ENCODE data around the gene MAGEA9. TPM values are rescaled to one million over a fixed set of nuclear protein-coding genes. Genes with fewer than 3 reads are reported as not detected.
"Not testable (repeated sequence)": the region's sequence is repeated elsewhere in the genome, so short reads cannot be mapped to it uniquely, and the experiment has no call there.

Gene MAGEA9
- polyA plus RNA-seq, 1 donor: not detected

DNA sequence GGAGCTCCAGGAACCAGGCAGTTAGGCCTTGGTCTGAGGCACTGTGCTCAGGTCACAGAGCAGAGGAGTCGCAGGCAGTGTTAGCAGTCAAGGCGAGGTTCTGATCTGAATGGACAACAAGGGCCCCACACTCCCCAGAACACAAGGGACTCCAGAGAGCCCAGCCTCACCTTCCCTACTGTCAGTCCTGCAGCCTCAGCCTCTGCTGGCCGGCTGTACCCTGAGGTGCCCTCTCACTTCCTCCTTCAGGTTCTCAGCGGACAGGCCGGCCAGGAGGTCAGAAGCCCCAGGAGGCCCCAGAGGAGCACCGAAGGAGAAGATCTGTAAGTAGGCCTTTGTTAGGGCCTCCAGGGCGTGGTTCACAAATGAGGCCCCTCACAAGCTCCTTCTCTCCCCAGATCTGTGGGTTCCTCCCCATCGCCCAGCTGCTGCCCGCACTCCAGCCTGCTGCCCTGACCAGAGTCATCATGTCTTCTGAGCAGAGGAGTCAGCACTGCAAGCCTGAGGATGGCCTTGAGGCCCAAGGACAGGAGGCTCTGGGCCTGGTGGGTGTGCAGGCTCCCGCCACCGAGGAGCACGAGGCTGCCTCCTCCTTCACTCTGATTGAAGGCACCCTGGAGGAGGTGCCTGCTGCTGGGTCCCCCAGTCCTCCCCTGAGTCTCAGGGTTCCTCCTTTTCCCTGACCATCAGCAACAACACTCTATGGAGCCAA, 26.2 kb downstream of the MAGEA9 start:
- DNase-seq: no peak
- H3K27me3 ChIP-seq (ENCODE audit: control insufficient read depth, insufficient read depth, low read length): peaks cover 4% of the 10 kb centered on the region
- no peak overlapping the region for H3K4me3 ChIP-seq (ENCODE audit: low read length)
- no peaks in the 10 kb centered on the region for H3K36me3 ChIP-seq (ENCODE audit: control insufficient read depth, insufficient read depth, low read length)
- no peaks in the 10 kb centered on the region for H3K9me3 ChIP-seq (ENCODE audit: control insufficient read depth, low read depth, low read length)
- no peak overlapping the region for H3K27ac ChIP-seq (ENCODE audit: low read length)
- no peaks in the 10 kb centered on the region for H3K4me1 ChIP-seq (ENCODE audit: control insufficient read depth, insufficient read depth, low read length)
- WGBS (ENCODE audit: insufficient coverage, low lambda C conversion rate): no CpG with 5 or more reads among the region's 12 CpGs

DNA sequence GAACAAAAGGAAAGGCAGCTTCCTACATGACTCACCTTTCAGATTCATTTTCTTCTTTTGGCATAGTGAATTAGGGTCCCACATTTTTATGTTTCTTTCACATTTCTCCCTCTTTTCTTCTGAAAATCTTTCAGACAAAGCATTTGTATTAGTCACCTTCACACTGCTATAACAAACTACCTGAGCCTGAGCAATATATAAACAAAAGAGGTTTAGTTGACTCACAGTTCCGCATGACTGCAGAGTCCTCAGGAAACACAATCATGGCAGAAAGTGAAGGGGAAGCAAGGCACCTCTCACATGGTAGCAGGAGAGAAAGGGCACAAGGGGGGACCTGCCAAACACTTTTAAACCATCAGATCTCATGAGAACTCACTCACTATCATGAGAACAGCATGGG, 36.9 kb downstream of the MAGEA9 start:
- DNase-seq: no peak
- no CpG with 5 or more reads among the region's 1 CpG for WGBS (ENCODE audit: insufficient coverage, low lambda C conversion rate)

DNA sequence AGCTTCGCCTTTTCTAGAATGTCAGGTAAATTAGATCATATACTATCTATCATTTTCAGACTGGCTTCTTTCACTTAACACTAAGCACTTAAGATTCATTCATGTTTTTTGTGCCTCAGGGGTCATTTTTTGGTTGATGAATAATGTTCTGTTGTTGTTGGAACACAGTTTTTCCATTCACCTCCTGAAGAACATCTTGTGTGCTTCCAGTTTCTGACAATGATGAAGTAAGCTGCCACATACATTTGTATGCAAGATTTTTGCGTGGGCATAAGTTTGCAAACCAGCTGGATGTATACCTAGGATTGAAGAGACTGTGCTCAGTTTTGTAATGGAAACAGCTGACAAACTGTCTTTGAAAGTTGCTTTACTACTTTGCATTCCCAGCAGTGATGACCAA, 37.6 kb downstream of the MAGEA9 start:
- no CpG with 5 or more reads among the region's 2 CpGs for WGBS (ENCODE audit: insufficient coverage, low lambda C conversion rate)
- Histone ChIP-seq H3K27me3 (ENCODE audit: control insufficient read depth, insufficient read depth, low read length) (no peaks in the 10 kb centered on the region), H3K27ac (ENCODE audit: low read length) (no peak overlapping the region), H3K36me3 (ENCODE audit: control insufficient read depth, insufficient read depth, low read length) (no peaks in the 10 kb centered on the region), H3K4me3 (ENCODE audit: low read length) (no peak overlapping the region), H3K4me1 (ENCODE audit: control insufficient read depth, insufficient read depth, low read length) (no peaks in the 10 kb centered on the region), H3K9me3 (ENCODE audit: control insufficient read depth, low read depth, low read length) (no peaks in the 10 kb centered on the region)
- DNase-seq: no peak

More for the DNA sequence above, 36.9 kb downstream of the MAGEA9 start:
- no peak overlapping the region for H3K4me3 ChIP-seq (ENCODE audit: low read length)
- H3K36me3 ChIP-seq (ENCODE audit: control insufficient read depth, insufficient read depth, low read length): no peaks in the 10 kb centered on the region
- no peaks in the 10 kb centered on the region for H3K4me1 ChIP-seq (ENCODE audit: control insufficient read depth, insufficient read depth, low read length)
- no peaks in the 10 kb centered on the region for H3K9me3 ChIP-seq (ENCODE audit: control insufficient read depth, low read depth, low read length)
- H3K27ac ChIP-seq (ENCODE audit: low read length): no peak overlapping the region
- no peaks in the 10 kb centered on the region for H3K27me3 ChIP-seq (ENCODE audit: control insufficient read depth, insufficient read depth, low read length)

DNA sequence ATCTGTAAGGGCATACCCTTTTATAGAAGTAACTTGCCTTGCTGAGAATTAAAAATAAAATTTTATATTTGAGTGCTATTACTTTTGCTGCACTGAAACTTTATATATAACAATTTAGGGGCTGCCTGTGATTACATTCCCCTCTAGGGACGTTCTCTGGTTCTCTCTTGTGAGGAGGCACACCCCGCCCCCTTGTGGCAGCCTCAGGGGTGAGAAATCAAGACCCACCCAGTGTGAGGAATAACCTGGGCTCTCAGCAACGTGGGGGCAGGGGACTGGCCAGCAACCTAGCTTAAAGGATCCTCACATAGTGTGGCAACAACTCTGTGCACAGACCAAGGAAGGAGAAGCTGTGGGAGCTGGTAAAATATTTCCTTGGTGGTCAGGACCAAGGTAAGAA, 43.7 kb downstream of the MAGEA9 start:
- H3K9me3 ChIP-seq (ENCODE audit: control insufficient read depth, low read depth, low read length): no peaks in the 10 kb centered on the region
- H3K27ac ChIP-seq (ENCODE audit: low read length): no peak overlapping the region
- no peaks in the 10 kb centered on the region for H3K36me3 ChIP-seq (ENCODE audit: control insufficient read depth, insufficient read depth, low read length)
- no peaks in the 10 kb centered on the region for H3K4me1 ChIP-seq (ENCODE audit: control insufficient read depth, insufficient read depth, low read length)
- DNase-seq: no peak
- H3K27me3 ChIP-seq (ENCODE audit: control insufficient read depth, insufficient read depth, low read length): no peaks in the 10 kb centered on the region
- H3K4me3 ChIP-seq (ENCODE audit: low read length): no peak overlapping the region
- WGBS (ENCODE audit: insufficient coverage, low lambda C conversion rate): no CpG with 5 or more reads among the region's 3 CpGs

DNA sequence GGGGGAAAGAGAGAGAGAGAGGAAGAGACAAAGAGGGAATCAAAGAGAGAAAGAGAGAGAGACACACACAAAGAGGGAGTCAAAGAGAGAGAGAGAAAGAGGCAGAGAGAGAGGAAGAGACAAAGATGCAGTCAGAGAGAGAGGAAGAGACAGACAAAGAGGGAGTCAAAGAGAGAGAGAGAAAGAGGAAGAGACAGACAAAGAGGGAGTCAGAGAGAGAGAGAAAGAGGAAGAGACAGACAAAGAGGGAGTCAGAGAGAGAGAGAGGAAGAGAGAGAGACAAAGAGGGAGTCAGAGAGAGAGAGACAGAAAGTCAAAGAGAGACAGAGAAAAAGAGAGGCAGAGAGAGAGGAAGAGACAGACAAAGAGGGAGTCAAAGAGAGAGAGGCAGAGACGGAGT, 45.5 kb downstream of the MAGEA9 start:
- 100% methylated on average over 1 of the region's 1 CpG for WGBS (ENCODE audit: insufficient coverage, low lambda C conversion rate)
- no peaks in the 10 kb centered on the region for H3K9me3 ChIP-seq (ENCODE audit: control insufficient read depth, low read depth, low read length)
- no peaks in the 10 kb centered on the region for H3K4me1 ChIP-seq (ENCODE audit: control insufficient read depth, insufficient read depth, low read length)
- no peak overlapping the region for H3K27ac ChIP-seq (ENCODE audit: low read length)
- no peaks in the 10 kb centered on the region for H3K27me3 ChIP-seq (ENCODE audit: control insufficient read depth, insufficient read depth, low read length)
- no peak overlapping the region for H3K4me3 ChIP-seq (ENCODE audit: low read length)
- no peak for DNase-seq
- no peaks in the 10 kb centered on the region for H3K36me3 ChIP-seq (ENCODE audit: control insufficient read depth, insufficient read depth, low read length)

DNA sequence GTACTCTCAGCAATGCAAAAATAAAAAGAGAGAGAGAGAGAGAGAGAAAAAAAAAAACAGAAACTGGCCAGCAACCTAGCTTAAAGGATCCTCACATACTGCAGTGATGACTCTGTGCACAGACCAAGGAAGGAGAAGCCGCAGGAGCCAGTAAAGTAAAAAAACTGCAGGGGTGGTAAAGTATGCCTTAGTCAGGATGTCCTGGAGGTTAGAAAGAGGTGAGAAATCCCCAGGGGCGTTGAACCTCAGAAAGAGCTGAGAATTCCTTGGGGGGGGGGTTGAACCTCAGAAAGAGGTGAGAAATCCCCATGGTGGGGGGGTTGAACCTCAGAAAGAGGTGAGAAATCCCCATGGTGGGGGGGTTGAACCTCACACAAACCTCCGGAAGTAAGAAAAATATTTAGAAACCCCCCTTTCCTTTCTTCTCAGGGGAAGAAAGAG, 48.0 kb downstream of the MAGEA9 start:
- Histone ChIP-seq H3K9me3 (ENCODE audit: control insufficient read depth, low read depth, low read length) (no peaks in the 10 kb centered on the region), H3K27me3 (ENCODE audit: control insufficient read depth, insufficient read depth, low read length) (no peaks in the 10 kb centered on the region), H3K4me1 (ENCODE audit: control insufficient read depth, insufficient read depth, low read length) (no peaks in the 10 kb centered on the region), H3K36me3 (ENCODE audit: control insufficient read depth, insufficient read depth, low read length) (no peaks in the 10 kb centered on the region), H3K27ac (ENCODE audit: low read length) (no peak overlapping the region), H3K4me3 (ENCODE audit: low read length) (no peak overlapping the region)
- no peak for DNase-seq
- no CpG with 5 or more reads among the region's 3 CpGs for WGBS (ENCODE audit: insufficient coverage, low lambda C conversion rate)

DNA sequence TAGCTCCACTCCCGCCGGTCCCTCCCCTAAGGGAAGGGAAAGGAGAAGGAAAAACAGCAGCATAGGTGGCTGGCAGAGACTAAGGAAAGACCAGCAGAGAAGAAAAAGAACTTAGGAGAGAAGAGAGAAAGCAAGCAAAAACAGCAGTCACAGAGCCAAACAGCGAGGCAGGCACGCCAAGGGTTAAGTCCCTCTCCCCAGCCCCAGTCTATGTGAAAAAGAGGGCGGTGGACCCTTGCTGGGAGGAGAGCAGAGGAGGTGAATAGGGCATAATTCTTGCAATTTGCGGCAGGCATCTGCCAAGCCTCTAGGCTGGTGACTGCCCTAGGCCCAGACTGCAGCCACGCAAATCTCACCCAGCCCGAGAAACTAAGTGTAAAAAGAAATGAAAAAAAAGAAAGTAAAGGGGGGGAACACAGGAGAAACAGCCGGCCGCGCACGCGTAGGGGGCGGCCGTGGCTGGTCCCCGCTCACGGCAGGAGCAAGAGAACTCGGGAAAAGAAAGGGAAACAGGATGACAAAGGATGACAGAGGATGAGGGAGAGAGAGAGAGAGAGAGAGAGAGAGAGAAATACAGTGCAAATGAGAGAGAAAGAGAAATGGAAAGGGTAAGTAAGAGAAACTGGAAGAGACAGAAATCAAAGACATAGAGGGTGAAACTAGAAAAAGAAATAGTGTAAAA, 48.6 kb downstream of the MAGEA9 start:
- no peaks in the 10 kb centered on the region for H3K9me3 ChIP-seq (ENCODE audit: control insufficient read depth, low read depth, low read length)
- no peaks in the 10 kb centered on the region for H3K27me3 ChIP-seq (ENCODE audit: control insufficient read depth, insufficient read depth, low read length)
- H3K4me1 ChIP-seq (ENCODE audit: control insufficient read depth, insufficient read depth, low read length): no peaks in the 10 kb centered on the region
- DNase-seq: peak in 1 of 2 donors; percentile 4
- WGBS (ENCODE audit: insufficient coverage, low lambda C conversion rate): 0% methylated on average over 1 of the region's 18 CpGs
- no peaks in the 10 kb centered on the region for H3K36me3 ChIP-seq (ENCODE audit: control insufficient read depth, insufficient read depth, low read length)
- peak overlapping the region; percentile 10 for H3K4me3 ChIP-seq (ENCODE audit: low read length)
- H3K27ac ChIP-seq (ENCODE audit: low read length): no peak overlapping the region

DNA sequence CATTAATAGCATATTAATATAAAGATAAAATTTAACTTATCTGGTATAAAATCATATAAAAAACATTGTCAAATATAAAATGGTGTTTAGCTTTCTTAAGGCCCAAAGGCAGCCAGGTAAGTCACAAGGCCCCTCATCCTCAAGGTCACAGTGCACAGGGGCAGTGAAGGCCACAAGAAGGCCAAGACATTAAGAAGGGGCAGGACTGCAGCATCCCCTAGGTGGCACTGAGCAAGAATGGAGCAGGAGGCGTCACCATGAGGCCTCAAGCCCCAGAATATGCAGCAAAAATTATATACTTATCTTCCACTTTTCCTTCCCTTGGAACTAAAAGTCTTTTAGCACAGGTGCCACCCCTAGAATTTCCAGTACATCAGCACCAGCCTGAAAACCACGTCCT, 49.7 kb downstream of the MAGEA9 start:
- Histone ChIP-seq H3K4me3 (ENCODE audit: low read length) (no peak overlapping the region), H3K27me3 (ENCODE audit: control insufficient read depth, insufficient read depth, low read length) (no peaks in the 10 kb centered on the region), H3K4me1 (ENCODE audit: control insufficient read depth, insufficient read depth, low read length) (no peaks in the 10 kb centered on the region), H3K27ac (ENCODE audit: low read length) (no peak overlapping the region), H3K36me3 (ENCODE audit: control insufficient read depth, insufficient read depth, low read length) (no peaks in the 10 kb centered on the region), H3K9me3 (ENCODE audit: control insufficient read depth, low read depth, low read length) (no peaks in the 10 kb centered on the region)
- no CpG with 5 or more reads among the region's 2 CpGs for WGBS (ENCODE audit: insufficient coverage, low lambda C conversion rate)
- DNase-seq: no peak

DNA sequence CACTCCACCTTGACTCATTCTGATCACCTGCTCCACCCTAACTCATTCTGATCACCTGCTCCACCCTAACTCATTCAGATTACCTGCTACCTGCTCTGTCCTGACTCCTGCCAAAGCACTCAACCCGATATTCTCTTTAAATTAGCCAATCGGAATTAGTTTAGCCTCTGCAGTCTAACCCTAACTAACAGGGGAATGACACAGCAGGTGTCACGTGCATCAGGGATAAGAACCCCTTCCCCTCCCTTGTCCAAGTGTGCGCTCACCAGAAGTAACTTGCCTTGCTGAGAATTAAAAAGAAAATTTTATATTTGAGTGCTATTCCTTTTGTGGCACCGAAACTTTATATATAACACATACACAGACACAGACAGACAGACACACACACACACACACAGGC, 55.0 kb downstream of the MAGEA9 start:
- H3K27me3 ChIP-seq (ENCODE audit: control insufficient read depth, insufficient read depth, low read length); H3K27ac ChIP-seq (ENCODE audit: low read length); H3K4me1 ChIP-seq (ENCODE audit: control insufficient read depth, insufficient read depth, low read length); H3K4me3 ChIP-seq (ENCODE audit: low read length); H3K9me3 ChIP-seq (ENCODE audit: control insufficient read depth, low read depth, low read length); H3K36me3 ChIP-seq (ENCODE audit: control insufficient read depth, insufficient read depth, low read length); DNase-seq: not testable (repeated sequence)
- WGBS (ENCODE audit: insufficient coverage, low lambda C conversion rate): no CpG with 5 or more reads among the region's 5 CpGs

DNA sequence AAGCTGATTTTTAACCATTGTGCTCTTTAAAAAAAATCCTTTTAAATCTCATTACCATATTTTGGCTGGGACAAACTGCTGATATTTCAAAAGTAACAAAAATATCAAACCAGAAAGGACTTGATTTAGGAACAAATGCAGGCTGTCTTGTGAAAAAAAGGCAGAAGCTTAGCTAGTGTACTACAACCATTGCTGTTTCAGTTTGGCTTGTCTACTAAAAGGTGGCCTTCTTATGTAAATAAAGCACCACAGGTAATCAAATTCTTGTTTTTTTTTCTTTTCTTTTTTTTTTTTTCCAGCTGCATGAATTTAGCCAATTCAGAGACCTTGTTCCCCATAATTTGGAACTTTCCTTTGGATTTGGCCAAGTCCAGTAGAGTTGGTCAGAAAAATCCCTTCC, 55.4 kb downstream of the MAGEA9 start:
- Histone ChIP-seq H3K4me3 (ENCODE audit: low read length) (no peak overlapping the region), H3K27ac (ENCODE audit: low read length) (no peak overlapping the region), H3K4me1 (ENCODE audit: control insufficient read depth, insufficient read depth, low read length) (no peaks in the 10 kb centered on the region), H3K36me3 (ENCODE audit: control insufficient read depth, insufficient read depth, low read length) (no peaks in the 10 kb centered on the region), H3K9me3 (ENCODE audit: control insufficient read depth, low read depth, low read length) (no peaks in the 10 kb centered on the region), H3K27me3 (ENCODE audit: control insufficient read depth, insufficient read depth, low read length) (no peaks in the 10 kb centered on the region)
- DNase-seq: no peak

All from large intestine (tissue), 3 donors.